Measurements from ENCODE around the gene IL24. TPM values are rescaled to one million over a fixed set of nuclear protein-coding genes. Genes with fewer than 3 reads are reported as not detected.

The IL24 gene
- total RNA-seq, 1 experiment from 2014 or later, result 0.58 TPM

DNA sequence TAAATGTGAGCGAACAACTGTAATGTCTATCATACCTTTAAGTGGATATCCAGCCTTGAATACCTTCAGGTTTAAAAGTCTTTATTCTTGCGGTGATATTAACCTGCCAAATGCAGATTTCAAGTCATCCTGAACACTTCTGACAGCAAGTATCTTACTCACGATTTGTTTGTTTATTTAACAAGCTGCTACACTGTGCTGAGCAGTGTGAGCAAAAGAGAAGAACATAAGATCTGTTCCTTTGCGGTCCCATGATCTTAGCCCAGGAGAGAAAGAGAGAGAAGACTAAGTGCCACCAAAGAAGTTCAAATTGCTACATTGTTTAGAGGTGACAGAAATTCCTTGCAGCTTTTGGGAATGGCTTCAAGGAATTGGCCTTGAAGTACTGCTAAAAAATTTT is 9.5 kb upstream of the IL24 start:
- Mint-ChIP-seq H3K4me3 (ENCODE audit: unreplicated experiment) (no peak overlapping the region), H3K4me1 (ENCODE audit: insufficient read depth, unreplicated experiment) (peaks cover 85% of the 10 kb centered on the region), H3K36me3 (ENCODE audit: insufficient read depth, unreplicated experiment) (no peaks in the 10 kb centered on the region), H3K27me3 (ENCODE audit: insufficient read depth, unreplicated experiment) (no peaks in the 10 kb centered on the region), H3K9me3 (ENCODE audit: unreplicated experiment) (peaks cover 2% of the 10 kb centered on the region), H3K27ac (ENCODE audit: low read depth, unreplicated experiment) (peak overlapping the region; percentile 13)
- ChIA-PET CTCF (interaction anchor here (0.6 to 1.7 kb wide), 10 partner anchors 8 to 213 kb away, joined by 3 to 15 read pairs (median 5); partner anchors contain the start of gene IL20), POLR2A (interaction anchor here (0.7 to 6.2 kb wide), 16 partner anchors 8 to 143 kb away, joined by 3 to 86 read pairs (median 6); partner anchors contain the start of genes IL20 and IL24)
- TF ChIP-seq, protein P1, sequence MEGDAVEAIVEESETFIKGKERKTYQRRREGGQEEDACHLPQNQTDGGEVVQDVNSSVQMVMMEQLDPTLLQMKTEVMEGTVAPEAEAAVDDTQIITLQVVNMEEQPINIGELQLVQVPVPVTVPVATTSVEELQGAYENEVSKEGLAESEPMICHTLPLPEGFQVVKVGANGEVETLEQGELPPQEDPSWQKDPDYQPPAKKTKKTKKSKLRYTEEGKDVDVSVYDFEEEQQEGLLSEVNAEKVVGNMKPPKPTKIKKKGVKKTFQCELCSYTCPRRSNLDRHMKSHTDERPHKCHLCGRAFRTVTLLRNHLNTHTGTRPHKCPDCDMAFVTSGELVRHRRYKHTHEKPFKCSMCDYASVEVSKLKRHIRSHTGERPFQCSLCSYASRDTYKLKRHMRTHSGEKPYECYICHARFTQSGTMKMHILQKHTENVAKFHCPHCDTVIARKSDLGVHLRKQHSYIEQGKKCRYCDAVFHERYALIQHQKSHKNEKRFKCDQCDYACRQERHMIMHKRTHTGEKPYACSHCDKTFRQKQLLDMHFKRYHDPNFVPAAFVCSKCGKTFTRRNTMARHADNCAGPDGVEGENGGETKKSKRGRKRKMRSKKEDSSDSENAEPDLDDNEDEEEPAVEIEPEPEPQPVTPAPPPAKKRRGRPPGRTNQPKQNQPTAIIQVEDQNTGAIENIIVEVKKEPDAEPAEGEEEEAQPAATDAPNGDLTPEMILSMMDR (IDR thresholded peaks at IDR 0.05; ENCODE audit: unreplicated experiment), result no peak
- BruUV-seq (replicated peaks), result no TSS peak
- peak; percentile 77 for DNase-seq (ENCODE audit: unreplicated experiment)
- intact Hi-C loops (cut with micrococcal nuclease), result no loop called here

DNA sequence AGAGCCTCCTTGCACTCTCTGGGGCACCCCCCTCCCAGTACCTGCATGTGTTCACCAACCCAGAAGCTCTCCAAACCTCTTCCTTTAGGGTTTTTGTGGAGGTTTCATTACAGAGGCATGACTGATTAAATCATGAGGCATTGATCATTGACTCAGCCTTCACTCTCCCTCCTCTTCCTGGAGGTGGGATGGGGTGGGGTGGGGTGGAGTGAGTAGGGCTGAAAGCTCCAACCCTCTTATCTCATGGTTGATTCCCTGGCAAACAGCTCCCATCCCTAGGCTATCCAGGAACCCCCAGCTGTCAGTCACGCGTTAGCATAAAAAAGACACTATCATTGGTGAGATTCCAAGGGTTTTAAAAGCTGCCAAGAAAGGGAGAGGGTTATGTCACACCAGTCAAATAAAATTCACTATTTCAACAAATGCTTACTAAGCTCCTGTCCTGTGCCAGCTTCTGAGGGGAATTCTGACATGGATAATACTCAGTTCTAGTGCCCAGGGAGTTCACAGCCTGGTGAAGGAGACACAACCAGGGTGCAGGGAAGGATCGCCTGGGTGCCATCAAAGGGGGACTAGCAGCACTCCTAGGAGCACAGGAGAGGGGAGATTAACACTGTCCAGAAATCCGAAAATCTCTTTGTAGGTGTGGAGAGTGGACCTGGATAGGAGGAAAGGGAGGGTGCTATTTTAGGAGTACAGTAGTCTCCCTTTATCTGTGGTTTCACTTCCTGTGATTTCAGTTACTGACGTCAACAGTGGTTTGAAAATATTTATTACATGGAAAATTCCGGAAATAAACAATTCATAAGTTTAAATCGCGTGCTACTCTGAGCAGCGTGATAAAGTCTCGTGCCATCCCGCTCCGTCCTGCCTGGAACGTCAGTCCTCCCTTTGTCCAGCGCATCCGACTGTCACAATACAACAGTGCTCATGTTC is 6.8 kb upstream of the IL24 start:
- DNase-seq (ENCODE audit: unreplicated experiment), result peak; percentile 99
- peak overlapping the region; percentile 45 for H3K4me3 Mint-ChIP-seq (ENCODE audit: unreplicated experiment)
- TF ChIP-seq, protein P1 (IDR thresholded peaks at IDR 0.05; ENCODE audit: unreplicated experiment), result no peak
- ChIA-PET CTCF (interaction anchor here (0.6 to 4.8 kb wide), 8 partner anchors 17 to 226 kb away, joined by 3 to 53 read pairs (median 5); partner anchors contain the start of gene IL20), POLR2A (interaction anchor here (0.5 to 12.1 kb wide), 21 partner anchors 8 to 168 kb away, joined by 3 to 271 read pairs (median 5); partner anchors contain the start of genes IL20 and PFKFB2)
- peak overlapping the region; percentile 95 for H3K27ac Mint-ChIP-seq (ENCODE audit: low read depth, unreplicated experiment)
- H3K4me1 Mint-ChIP-seq (ENCODE audit: insufficient read depth, unreplicated experiment), result peaks cover 91% of the 10 kb centered on the region
- no peaks in the 10 kb centered on the region for H3K9me3 Mint-ChIP-seq (ENCODE audit: unreplicated experiment)
- H3K36me3 Mint-ChIP-seq (ENCODE audit: insufficient read depth, unreplicated experiment), result peaks cover 6% of the 10 kb centered on the region
- intact Hi-C loops (cut with micrococcal nuclease), result loop anchor here (1.0 to 10.0 kb wide), 3 partner anchors 19 to 434 kb away; partner anchors contain the start of genes CD55 and IL20
- BruUV-seq (replicated peaks), result TSS peak; percentile 89
- no peaks in the 10 kb centered on the region for H3K27me3 Mint-ChIP-seq (ENCODE audit: insufficient read depth, unreplicated experiment)

DNA sequence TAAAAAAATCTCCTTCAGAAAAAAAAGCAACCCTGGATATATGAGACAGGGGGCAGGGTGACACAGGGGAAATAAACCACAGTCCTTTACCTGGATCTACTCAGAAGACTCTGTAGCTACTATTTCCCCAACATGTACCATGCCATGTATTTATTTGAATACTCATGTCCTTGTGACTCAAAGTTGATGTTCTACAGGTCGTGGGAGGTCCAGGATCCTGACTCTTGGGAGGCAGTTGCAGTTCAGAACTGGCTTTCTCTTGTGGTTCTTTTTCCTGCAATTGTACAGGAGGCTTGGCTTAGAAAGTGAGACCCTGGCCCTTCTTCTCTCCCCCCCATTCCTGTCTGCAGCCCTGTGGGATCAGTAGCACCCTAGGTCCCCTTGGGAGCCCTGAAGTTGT is 5.8 kb upstream of the IL24 start:
- H3K4me3 Mint-ChIP-seq (ENCODE audit: unreplicated experiment), result peak overlapping the region; percentile 45
- TF ChIP-seq, protein P1 (IDR thresholded peaks at IDR 0.05; ENCODE audit: unreplicated experiment), result no peak
- peaks cover 91% of the 10 kb centered on the region for H3K4me1 Mint-ChIP-seq (ENCODE audit: insufficient read depth, unreplicated experiment)
- DNase-seq (ENCODE audit: unreplicated experiment), result peak; percentile 59
- H3K27ac Mint-ChIP-seq (ENCODE audit: low read depth, unreplicated experiment), result peak overlapping the region; percentile 95
- H3K9me3 Mint-ChIP-seq (ENCODE audit: unreplicated experiment), result no peaks in the 10 kb centered on the region
- no TSS peak for BruUV-seq (replicated peaks)
- POLR2A ChIA-PET, result interaction anchor here (0.6 to 12.1 kb wide), 5 partner anchors 9 to 182 kb away, joined by 3 to 271 read pairs (median 7); partner anchors contain the start of gene IL20
- no peaks in the 10 kb centered on the region for H3K27me3 Mint-ChIP-seq (ENCODE audit: insufficient read depth, unreplicated experiment)
- CTCF ChIA-PET, result interaction anchor here (0.5 to 7.4 kb wide), 5 partner anchors 16 to 165 kb away, joined by 3 to 72 read pairs (median 25); partner anchors contain the start of gene IL20
- H3K36me3 Mint-ChIP-seq (ENCODE audit: insufficient read depth, unreplicated experiment), result peaks cover 6% of the 10 kb centered on the region
- intact Hi-C loops (cut with micrococcal nuclease), result loop anchor here (10.0 kb wide), 1 partner anchor 433 kb away; the partner anchor contains the start of gene CD55

All from MCF 10A (cell line).